ENCODE measurements around the gene CASP10. TPM values are rescaled to one million over a fixed set of nuclear protein-coding genes. Genes with fewer than 3 reads are reported as not detected.

The CASP10 gene
- polyA plus RNA-seq, 3 donors = 7.2 to 8.0 (median 8.0) TPM

- no peak for DNase-seq (ENCODE audit: low read depth in 3 of 3, low spot score in 2 of 3)
These were observed 93.0 kb downstream of the CASP10 start for GRCh38 chr2:201275990-201276389.

GRCh38 chr2:201276511-201276910, 93.6 kb downstream of the CASP10 start:
- DNase-seq (ENCODE audit: low read depth in 3 of 3, low spot score in 2 of 3) = no peak

Other genes with a start within 250 kb of the CASP10 start
- 10 to 100 TPM; 29.8 to 31.8 (median 31.2) TPM for gene ORC2, start 219.5 kb upstream of the CASP10 start, polyA plus RNA-seq (ENCODE audit: insufficient read length in 3 of 3)
- 10 to 100 TPM; 13.3 to 13.5 (median 13.5) TPM for gene HYCC2, start 111.5 kb upstream of the CASP10 start, polyA plus RNA-seq (ENCODE audit: insufficient read length in 3 of 3)
- 100 to 1,000 TPM; 131 to 137 (median 132) TPM for gene NDUFB3, start 111.1 kb upstream of the CASP10 start, polyA plus RNA-seq (ENCODE audit: insufficient read length in 3 of 3)
- gene CFLAR, start 67.0 kb upstream of the CASP10 start, polyA plus RNA-seq (ENCODE audit: insufficient read length in 3 of 3) = 10 to 100 TPM; 50.2 to 55.3 (median 52.8) TPM
- gene CASP8, start 77.4 kb downstream of the CASP10 start, polyA plus RNA-seq (ENCODE audit: insufficient read length in 3 of 3) = 10 to 100 TPM; 14.9 to 17.3 (median 15.2) TPM
- 1 to 10 TPM; 1.0 to 2.3 (median 2.3) TPM for gene FLACC1, start 174.2 kb downstream of the CASP10 start, polyA plus RNA-seq (ENCODE audit: insufficient read length in 3 of 3)